ENCODE data around the gene TAOK1. TPM values are rescaled to one million over a fixed set of nuclear protein-coding genes. Genes with fewer than 3 reads are reported as not detected.

Gene TAOK1
- total and polyA plus RNA-seq, 2 experiments from 2014 or later = 5.2 to 46.1 TPM

DNA sequence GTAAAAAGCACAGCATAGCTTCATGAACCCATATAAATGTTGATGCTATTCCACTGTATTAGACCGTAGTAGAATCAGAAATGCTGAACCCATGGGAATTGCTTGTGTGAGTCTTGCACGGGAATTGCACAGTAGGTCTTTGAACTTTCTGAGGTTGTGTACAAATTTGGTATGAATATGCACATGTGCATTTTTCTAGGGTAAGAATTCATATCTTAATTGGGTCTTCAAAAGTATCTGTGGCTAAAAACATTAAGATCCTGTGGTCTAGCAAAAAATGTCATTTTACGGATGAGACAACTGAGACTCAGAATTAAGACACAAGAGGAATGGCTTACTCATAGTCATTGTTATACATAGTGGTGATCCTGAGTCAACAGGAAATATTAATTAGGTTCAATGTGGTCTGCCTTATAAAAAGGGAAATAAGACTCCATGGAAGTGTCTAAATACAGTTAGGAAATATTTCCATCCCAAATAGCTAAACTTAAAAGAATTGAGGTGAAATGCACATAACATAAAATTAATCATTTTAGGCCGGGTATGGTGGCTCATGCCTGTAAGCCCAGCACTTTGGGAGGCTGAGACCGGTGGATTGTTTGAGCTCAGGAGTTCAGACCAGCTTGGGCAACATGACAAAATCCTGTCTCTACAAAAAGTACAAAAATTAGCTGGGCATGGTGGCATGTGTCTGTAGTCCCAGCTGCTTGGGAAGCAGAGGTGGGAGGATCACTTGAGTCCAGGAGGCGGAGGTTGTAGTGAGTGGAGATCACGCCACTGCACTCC is 22.8 kb downstream of the TAOK1 start:
- Histone ChIP-seq H2AFZ (no peak overlapping the region), H3K4me3 (no peak overlapping the region), H4K20me1 (ENCODE audit: insufficient read depth, poor library complexity, severe bottlenecking) (peaks cover 95% of the 10 kb centered on the region), H3K79me2 (peaks cover 98% of the 10 kb centered on the region), H3K4me1 (ENCODE audit: insufficient read depth) (no peaks in the 10 kb centered on the region), H3K9me3 (ENCODE audit: low read depth) (no peaks in the 10 kb centered on the region), H3K4me2 (no peak overlapping the region), H3K36me3 (replicated peaks; ENCODE audit: insufficient read depth, low read depth) (no peaks in the 10 kb centered on the region), H3K27me3 (no peaks in the 10 kb centered on the region), H3K9me2 (replicated peaks; ENCODE audit: insufficient read depth) (no peaks in the 10 kb centered on the region), H3K27ac (no peak overlapping the region)
- WGBS (ENCODE audit: low lambda C conversion rate, missing lambda C conversion rate) = 91% methylated on average over 7 of the region's 7 CpGs
- TF ChIP-seq CTCF (IDR thresholded peaks at IDR 0.05; ENCODE audit: poor library complexity) (no peak), EZH2phosphoT487 (IDR thresholded peaks at IDR 0.05; ENCODE audit: low read depth, severe bottlenecking, unreplicated experiment) (no peak), EZH2 (IDR thresholded peaks at IDR 0.05; ENCODE audit: borderline replicate concordance) (no peak)
- DNase-seq (ENCODE audit: low spot score) = no peak

DNA sequence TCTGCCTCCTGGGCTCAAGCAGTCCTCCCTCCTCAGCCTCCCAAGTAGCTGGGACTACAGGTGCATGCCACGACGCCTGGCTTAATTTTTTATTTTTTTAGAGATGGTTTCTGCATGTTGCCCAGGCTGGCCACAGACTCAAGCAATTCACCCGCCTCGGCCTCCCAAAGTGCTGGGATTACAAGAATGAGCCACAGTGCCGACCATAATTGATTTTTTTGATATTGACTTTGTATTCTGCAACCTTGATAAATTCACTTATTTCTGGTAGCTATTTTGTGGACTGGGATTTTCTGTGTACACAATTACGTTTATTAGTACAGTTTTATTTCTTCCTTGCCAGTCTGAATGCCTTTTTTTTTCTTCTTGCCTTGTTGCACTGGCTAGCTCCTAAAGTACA is 30.0 kb downstream of the TAOK1 start:
- H4K20me1 ChIP-seq (ENCODE audit: insufficient read depth, poor library complexity, severe bottlenecking) = peaks cover 83% of the 10 kb centered on the region
- 80% methylated on average over 6 of the region's 6 CpGs for WGBS (ENCODE audit: low lambda C conversion rate, missing lambda C conversion rate)
- no peaks in the 10 kb centered on the region for H3K9me3 ChIP-seq (ENCODE audit: low read depth)
- no peaks in the 10 kb centered on the region for H3K9me2 ChIP-seq (replicated peaks; ENCODE audit: insufficient read depth)
- TF ChIP-seq EZH2 (IDR thresholded peaks at IDR 0.05; ENCODE audit: borderline replicate concordance) (no peak), CTCF (IDR thresholded peaks at IDR 0.05; ENCODE audit: poor library complexity) (no peak), EZH2phosphoT487 (IDR thresholded peaks at IDR 0.05; ENCODE audit: low read depth, severe bottlenecking, unreplicated experiment) (no peak)
- no peaks in the 10 kb centered on the region for H3K27me3 ChIP-seq
- no peaks in the 10 kb centered on the region for H3K36me3 ChIP-seq (replicated peaks; ENCODE audit: insufficient read depth, low read depth)
- no peak overlapping the region for H3K4me2 ChIP-seq
- no peak overlapping the region for H2AFZ ChIP-seq
- DNase-seq (ENCODE audit: low spot score) = no peak
- H3K4me3 ChIP-seq = no peak overlapping the region
- peaks cover 99% of the 10 kb centered on the region for H3K79me2 ChIP-seq
- H3K4me1 ChIP-seq (ENCODE audit: insufficient read depth) = no peaks in the 10 kb centered on the region
- H3K27ac ChIP-seq = no peak overlapping the region

DNA sequence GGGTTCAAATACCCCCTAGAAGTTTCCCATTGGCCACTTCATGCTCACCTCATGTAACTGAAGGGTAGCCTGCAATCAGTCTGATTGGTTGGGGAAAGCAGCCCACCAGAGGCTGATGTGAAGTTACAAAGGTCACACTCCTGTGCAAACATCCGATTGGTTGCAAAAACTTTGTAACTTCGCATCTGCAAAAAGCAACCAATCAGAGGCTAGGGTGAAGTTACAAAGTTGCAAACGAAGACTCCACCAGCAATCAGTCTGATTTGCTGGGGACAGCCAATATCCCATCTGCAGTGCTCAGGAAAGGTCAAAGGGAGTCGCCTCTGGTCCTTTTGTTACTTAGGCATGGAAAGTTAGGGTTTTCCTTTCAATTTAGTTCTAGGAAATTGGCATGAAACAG is 40.1 kb downstream of the TAOK1 start:
- Histone ChIP-seq H3K4me3 (no peak overlapping the region), H3K4me2 (no peak overlapping the region), H3K9me2 (replicated peaks; ENCODE audit: insufficient read depth) (no peaks in the 10 kb centered on the region), H3K27me3 (no peaks in the 10 kb centered on the region), H3K9me3 (ENCODE audit: low read depth) (no peaks in the 10 kb centered on the region), H4K20me1 (ENCODE audit: insufficient read depth, poor library complexity, severe bottlenecking) (peaks cover 76% of the 10 kb centered on the region), H2AFZ (no peak overlapping the region), H3K36me3 (replicated peaks; ENCODE audit: insufficient read depth, low read depth) (no peaks in the 10 kb centered on the region), H3K27ac (no peak overlapping the region), H3K79me2 (peaks cover 100% of the 10 kb centered on the region), H3K4me1 (ENCODE audit: insufficient read depth) (no peaks in the 10 kb centered on the region)
- TF ChIP-seq EZH2phosphoT487 (IDR thresholded peaks at IDR 0.05; ENCODE audit: low read depth, severe bottlenecking, unreplicated experiment) (no peak), EZH2 (IDR thresholded peaks at IDR 0.05; ENCODE audit: borderline replicate concordance) (no peak), CTCF (IDR thresholded peaks at IDR 0.05; ENCODE audit: poor library complexity) (no peak)
- DNase-seq (ENCODE audit: low spot score) = no peak
- WGBS (ENCODE audit: low lambda C conversion rate, missing lambda C conversion rate) = 95% methylated on average over 4 of the region's 4 CpGs

Data from hepatocyte (in vitro differentiated cells).